ENCODE measurements around the gene NBEAL2.

- TF ChIP-seq PATZ1 (CRISPR knock-in tag; IDR thresholded peaks at IDR 0.05; ENCODE audit: borderline replicate concordance) (no peak), ZNF70 (CRISPR knock-in tag; IDR thresholded peaks at IDR 0.05) (no peak), ZNF565 (CRISPR knock-in tag; conservative IDR thresholded peaks at IDR 0.05; ENCODE audit: low read depth) (no peak), CSRNP3 (CRISPR knock-in tag; IDR thresholded peaks at IDR 0.05) (no peak)
- TF ChIP-seq, protein P1, sequence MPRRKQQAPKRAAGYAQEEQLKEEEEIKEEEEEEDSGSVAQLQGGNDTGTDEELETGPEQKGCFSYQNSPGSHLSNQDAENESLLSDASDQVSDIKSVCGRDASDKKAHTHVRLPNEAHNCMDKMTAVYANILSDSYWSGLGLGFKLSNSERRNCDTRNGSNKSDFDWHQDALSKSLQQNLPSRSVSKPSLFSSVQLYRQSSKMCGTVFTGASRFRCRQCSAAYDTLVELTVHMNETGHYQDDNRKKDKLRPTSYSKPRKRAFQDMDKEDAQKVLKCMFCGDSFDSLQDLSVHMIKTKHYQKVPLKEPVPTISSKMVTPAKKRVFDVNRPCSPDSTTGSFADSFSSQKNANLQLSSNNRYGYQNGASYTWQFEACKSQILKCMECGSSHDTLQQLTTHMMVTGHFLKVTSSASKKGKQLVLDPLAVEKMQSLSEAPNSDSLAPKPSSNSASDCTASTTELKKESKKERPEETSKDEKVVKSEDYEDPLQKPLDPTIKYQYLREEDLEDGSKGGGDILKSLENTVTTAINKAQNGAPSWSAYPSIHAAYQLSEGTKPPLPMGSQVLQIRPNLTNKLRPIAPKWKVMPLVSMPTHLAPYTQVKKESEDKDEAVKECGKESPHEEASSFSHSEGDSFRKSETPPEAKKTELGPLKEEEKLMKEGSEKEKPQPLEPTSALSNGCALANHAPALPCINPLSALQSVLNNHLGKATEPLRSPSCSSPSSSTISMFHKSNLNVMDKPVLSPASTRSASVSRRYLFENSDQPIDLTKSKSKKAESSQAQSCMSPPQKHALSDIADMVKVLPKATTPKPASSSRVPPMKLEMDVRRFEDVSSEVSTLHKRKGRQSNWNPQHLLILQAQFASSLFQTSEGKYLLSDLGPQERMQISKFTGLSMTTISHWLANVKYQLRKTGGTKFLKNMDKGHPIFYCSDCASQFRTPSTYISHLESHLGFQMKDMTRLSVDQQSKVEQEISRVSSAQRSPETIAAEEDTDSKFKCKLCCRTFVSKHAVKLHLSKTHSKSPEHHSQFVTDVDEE (CRISPR knock-in tag; IDR thresholded peaks at IDR 0.05), result no peak
These were observed 14.5 kb downstream of the NBEAL2 start for GRCh38 chr3:46993986-46994385.
